Ovary (tissue), 9 donors: Measurements from ENCODE around the gene NCK2. TPM values are rescaled to one million over a fixed set of nuclear protein-coding genes. Genes with fewer than 3 reads are reported as not detected.
"Not testable (repeated sequence)": the region's sequence is repeated elsewhere in the genome, so short reads cannot be mapped to it uniquely, and the experiment has no call there.

ENCODE experiments used
- DNase-seq, 5 donors: peaks; one replicate each; pipeline ENCODE4 v3.0.0-alpha.2; 2019 to 2020
- H3K27ac ChIP-seq, 2 donors: fragments of 200-600 bp; one replicate each; pipeline versions ENCODE4 v1.5.1 to v1.8.0; 2019 to 2022
- H3K27me3 ChIP-seq: fragments of 200-600 bp; one replicate; pipeline ENCODE4 v1.8.0; 2022
- H3K36me3 ChIP-seq: fragments of 200-600 bp; sonication (generic); one replicate; pipeline ENCODE4 v1.5.1; 2019
- H3K4me1 ChIP-seq: one replicate; pipeline ENCODE4 v1.8.1; 2013; ENCODE audit warnings: mild to moderate bottlenecking, moderate library complexity; ENCODE audit not compliant: insufficient read depth
- H3K4me3 ChIP-seq: fragments of 200-600 bp; sonication (generic); one replicate; pipeline ENCODE4 v1.5.1; 2017
- H3K9me3 ChIP-seq, 2 donors: fragments of 200-600 bp in 1 of 2; sonication (generic) in 1 of 2; one replicate each; pipeline versions ENCODE4 v1.5.1 to v1.8.1; 2013 to 2019; ENCODE audit warnings: mild to moderate bottlenecking in 1 of 2, moderate library complexity in 1 of 2
- CTCF ChIP-seq, 3 donors: fragments of 450-650 bp in 2 of 3; fragments of 200-600 bp in 1 of 3; IDR thresholded peaks; one replicate each; pipeline versions ENCODE4 v1.5.1 to v1.8.0; 2016 to 2022; ENCODE audit warnings: antibody characterized with exemption in 3 of 3, mild to moderate bottlenecking in 1 of 3
- EP300 ChIP-seq: sonication (generic); formaldehyde crosslinking; IDR thresholded peaks from one replicate; pipeline ENCODE4 v1.6.1; 2017; ENCODE audit warnings: antibody characterized with exemption
- POLR2A ChIP-seq: fragments of 450-650 bp; IDR thresholded peaks from one replicate; pipeline ENCODE4 v1.6.1; 2017; ENCODE audit warnings: antibody characterized with exemption, mild to moderate bottlenecking, moderate library complexity
- whole genome bisulfite sequencing, 3 donors: extraction: QIAGEN DNeasy Blood & Tissue Kit in 1 of 3; methylation state at CpG; one replicate each; pipeline versions ENCODE4 v1.1.5 to v1.1.7; 2013 to 2017; 5-methylcytosine and 5-hydroxymethylcytosine counted together
- intact Hi-C, 4 donors: fragments of 100-400 bp; cut with DNase I; formaldehyde crosslinking; loops; one replicate each; pipeline versions ENCODE4 v1.11.0 to v1.15.1; 2022 to 2023
- polyA plus RNA-seq, 2 donors: library from polyadenylated mRNA; stranded (reverse); fragments of 200-250 nt in 1 of 2; fragments of 350-450 nt in 1 of 2; fragmentation: Illumina TruSeq in 1 of 2; extraction: RNeasy Lipid Tissue Mini Kit (QIAGEN cat#74804) in 1 of 2; gene quantifications; one replicate each; pipeline ENCODE4 v1.2.3, GENCODE V29; 2013 to 2014
- total RNA-seq, 7 donors: library from RNA; depleted of rRNA in 2 of 7; stranded (reverse); fragments of >200 nt in 2 of 7; fragmentation: NEBNext Ultra II Directional in 3 of 7; extraction: Animal tissue kit (Norgen Biotek cat#: 25700) in 3 of 7; gene quantifications; one replicate each; pipeline versions ENCODE4 v1.1.0 to v1.2.4, GENCODE V29; 2016 to 2023
- donor health status: DM: no; HTN: no; CAD: no; lungs with moderate emphysema.
- donor health status: DM: no; HTN: no; CAD: no.
- donor health status: Bipolar disorder and iron deficiency.
- donor health status: DM: yes; HTN: yes; CAD: no.
- donor health status: DM: no; HTN: no; CAD: no.
- donor health status: DM: yes; HTN: yes; CAD: no.

The NCK2 gene
- total and polyA plus RNA-seq, 9 donors = 16.7 to 42.9 (median 31.2) TPM

GRCh38 chr2:105894327-105894944 is 149.7 kb downstream of the NCK2 start:
- DNase-seq = no peak

GRCh38 chr2:105895990-105896764 is 151.5 kb downstream of the NCK2 start:
- no peak for DNase-seq
- Histone ChIP-seq H3K36me3 (no peaks in the 10 kb centered on the region), H3K27me3 (no peaks in the 10 kb centered on the region), H3K9me3 (no peaks in the 10 kb centered on the region), H3K4me3 (no peak overlapping the region), H3K27ac (no peak overlapping the region), H3K4me1 (peaks cover 1% of the 10 kb centered on the region)
- no peak for TF ChIP-seq EP300
- TF ChIP-seq CTCF (IDR thresholded peaks at IDR 0.05) = no peak
- TF ChIP-seq POLR2A = no peak
- intact Hi-C loops = no loop called here
- 90 to 92% (median 90%) methylated on average over 8 to 10 of the region's 10 CpGs for WGBS, 3 donors

More at GRCh38 chr2:105894327-105894944, 149.7 kb downstream of the NCK2 start:
- no peaks in the 10 kb centered on the region for H3K36me3 ChIP-seq
- no peak overlapping the region for H3K4me3 ChIP-seq
- H3K9me3 ChIP-seq = no peaks in the 10 kb centered on the region
- intact Hi-C loops = no loop called here
- H3K27ac ChIP-seq = no peak overlapping the region
- TF ChIP-seq CTCF (IDR thresholded peaks at IDR 0.05) = no peak
- no peak for TF ChIP-seq POLR2A
- TF ChIP-seq EP300 = no peak
- no peaks in the 10 kb centered on the region for H3K27me3 ChIP-seq
- 92 to 94% (median 94%) methylated on average over 13 of the region's 13 CpGs for WGBS, 3 donors
- peaks cover 2% of the 10 kb centered on the region for H3K4me1 ChIP-seq

- intact Hi-C loops = no loop called here
- TF ChIP-seq CTCF (IDR thresholded peaks at IDR 0.05) = no peak
- H3K27ac ChIP-seq = no peak overlapping the region
- H3K36me3 ChIP-seq = no peaks in the 10 kb centered on the region
- no peak for DNase-seq
- H3K4me3 ChIP-seq = no peak overlapping the region
- 92 to 98% (median 95%) methylated on average over 4 of the region's 4 CpGs for WGBS, 3 donors
- H3K27me3 ChIP-seq = no peaks in the 10 kb centered on the region
- H3K4me1 ChIP-seq = peaks cover 1% of the 10 kb centered on the region
- no peaks in the 10 kb centered on the region for H3K9me3 ChIP-seq
Observed at GRCh38 chr2:105896765-105897163, 152.1 kb downstream of the NCK2 start.

- H3K27ac ChIP-seq, intact Hi-C loops, H3K4me1 ChIP-seq, H3K27me3 ChIP-seq, H3K9me3 ChIP-seq, H3K36me3 ChIP-seq, H3K4me3 ChIP-seq, DNase-seq: not testable (repeated sequence)
- whole genome bisulfite sequencing, 3 donors = 89 to 100% (median 98%) methylated on average over 1 of the region's 1 CpG
Observed at GRCh38 chr2:105897694-105898093, 153.0 kb downstream of the NCK2 start.

- TF ChIP-seq POLR2A = no peak
- no peak for TF ChIP-seq EP300
- no peak for TF ChIP-seq CTCF (IDR thresholded peaks at IDR 0.05)
- no peak overlapping the region for H3K4me3 ChIP-seq
- no peaks in the 10 kb centered on the region for H3K27me3 ChIP-seq
- H3K9me3 ChIP-seq = no peaks in the 10 kb centered on the region
- intact Hi-C loops = no loop called here
- no peaks in the 10 kb centered on the region for H3K4me1 ChIP-seq
- H3K27ac ChIP-seq = no peak overlapping the region
- H3K36me3 ChIP-seq = no peaks in the 10 kb centered on the region
- DNase-seq = no peak
- WGBS, 3 donors = 93 to 98% (median 94%) methylated on average over 7 of the region's 7 CpGs
Observed at GRCh38 chr2:105903051-105903674, 158.5 kb downstream of the NCK2 start.
